ENCODE measurements around the gene SH3PXD2A.

The SH3PXD2A gene

GRCh38 chr10:103593022-103593570, 262.3 kb downstream of the SH3PXD2A start:
- no peak for DNase-seq

- no peak for DNase-seq
Observed at GRCh38 chr10:103592186-103593021, 263.0 kb downstream of the SH3PXD2A start.

GRCh38 chr10:103590744-103591291, 264.6 kb downstream of the SH3PXD2A start:
- no peak for DNase-seq

GRCh38 chr10:103590060-103590459, 265.3 kb downstream of the SH3PXD2A start:
- no peak for DNase-seq

- no peak for DNase-seq
Observed at GRCh38 chr10:103589074-103589630, 266.2 kb downstream of the SH3PXD2A start.

GRCh38 chr10:103587073-103587472, 268.3 kb downstream of the SH3PXD2A start:
- DNase-seq: no peak

- no peak for DNase-seq
Observed at GRCh38 chr10:103585011-103585405, 270.4 kb downstream of the SH3PXD2A start.

GRCh38 chr10:103584216-103585010, 271.0 kb downstream of the SH3PXD2A start:
- DNase-seq: no peak

- no peak for DNase-seq
Observed at GRCh38 chr10:103583871-103584215, 271.5 kb downstream of the SH3PXD2A start.

- no peak for DNase-seq
Observed at GRCh38 chr10:103582331-103583123, 272.8 kb downstream of the SH3PXD2A start.

GRCh38 chr10:103581499-103581898, 273.9 kb downstream of the SH3PXD2A start:
- no peak for DNase-seq

GRCh38 chr10:103580430-103580829, 274.9 kb downstream of the SH3PXD2A start:
- no peak for DNase-seq

GRCh38 chr10:103580011-103580410, 275.4 kb downstream of the SH3PXD2A start:
- no peak for DNase-seq

GRCh38 chr10:103578782-103579382, 276.5 kb downstream of the SH3PXD2A start:
- no peak for DNase-seq

GRCh38 chr10:103576862-103577261, 278.5 kb downstream of the SH3PXD2A start:
- DNase-seq: no peak

GRCh38 chr10:103576076-103576471, 279.3 kb downstream of the SH3PXD2A start:
- DNase-seq: no peak

- no peak for DNase-seq
Observed at GRCh38 chr10:103575416-103576075, 279.8 kb downstream of the SH3PXD2A start.

GRCh38 chr10:103574097-103575061, 281.0 kb downstream of the SH3PXD2A start:
- DNase-seq: no peak

- DNase-seq: no peak
Observed at GRCh38 chr10:103573205-103573487, 282.2 kb downstream of the SH3PXD2A start.

Measured in NCI-H1436 treated with DMSO at 0.1 percent for 48 hours (cell line).